ENCODE data around the gene ENTPD7. TPM values are rescaled to one million over a fixed set of nuclear protein-coding genes. Genes with fewer than 3 reads are reported as not detected.
A peak's percentile ranks its signal among the peaks of the same experiment; 100 is the strongest.

ENTPD7 gene
- total RNA-seq, 2 experiments from 2014 or later = 1.2 to 1.4 TPM

- Mint-ChIP-seq H3K27ac (no peak overlapping the region), H3K4me1 (ENCODE audit: low read depth) (no peaks in the 10 kb centered on the region), H3K4me3 (no peak overlapping the region), H3K9me3 (no peaks in the 10 kb centered on the region), H3K36me3 (ENCODE audit: low read depth) (peaks cover 16% of the 10 kb centered on the region), H3K27me3 (ENCODE audit: low read depth) (no peaks in the 10 kb centered on the region)
- CTCF ChIA-PET = no interaction called here
- intact Hi-C loops (cut with micrococcal nuclease) = no loop called here
- DNase-seq = no peak
Measured at GRCh38 chr10:99700649-99701048, 41.3 kb downstream of the ENTPD7 start.

DNA sequence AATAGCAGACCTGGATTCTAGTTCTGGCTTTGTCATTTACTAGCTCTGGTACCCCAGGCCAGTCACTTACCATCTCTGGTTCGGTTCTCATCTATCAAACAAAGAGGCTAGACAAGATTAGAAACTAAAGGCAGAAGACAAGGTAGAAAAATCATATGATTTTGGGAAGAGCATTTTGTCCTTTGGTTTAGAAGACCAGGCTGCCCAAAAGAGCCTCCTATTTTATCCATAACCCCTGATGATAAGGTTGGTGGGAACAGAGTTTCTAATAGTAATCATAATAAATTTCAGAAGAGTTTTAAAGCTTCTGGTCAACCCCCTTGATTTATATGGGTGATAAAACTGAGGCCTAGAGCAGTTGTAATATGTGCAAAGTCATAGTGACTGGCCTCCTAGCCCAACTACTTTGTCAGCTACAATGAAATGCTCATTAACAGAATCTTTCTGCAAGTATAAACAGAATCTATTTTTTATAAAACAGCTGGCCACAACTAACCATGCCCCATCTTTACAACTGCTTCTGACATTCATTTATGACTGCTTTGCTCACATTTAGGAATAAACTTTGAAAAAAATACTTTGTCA is 49.2 kb downstream of the ENTPD7 start:
- CTCF ChIA-PET = interaction anchor here (0.5 kb wide), 1 partner anchor 26 kb away, joined by 4 read pairs; no protein-coding TSS in a partner anchor
- Mint-ChIP-seq H3K9me3 (no peaks in the 10 kb centered on the region), H3K27me3 (ENCODE audit: low read depth) (no peaks in the 10 kb centered on the region), H3K4me1 (ENCODE audit: low read depth) (peaks cover 13% of the 10 kb centered on the region), H3K4me3 (no peak overlapping the region), H3K27ac (no peak overlapping the region), H3K36me3 (ENCODE audit: low read depth) (peaks cover 7% of the 10 kb centered on the region)
- intact Hi-C loops (cut with micrococcal nuclease) = no loop called here
- no peak for DNase-seq

DNA sequence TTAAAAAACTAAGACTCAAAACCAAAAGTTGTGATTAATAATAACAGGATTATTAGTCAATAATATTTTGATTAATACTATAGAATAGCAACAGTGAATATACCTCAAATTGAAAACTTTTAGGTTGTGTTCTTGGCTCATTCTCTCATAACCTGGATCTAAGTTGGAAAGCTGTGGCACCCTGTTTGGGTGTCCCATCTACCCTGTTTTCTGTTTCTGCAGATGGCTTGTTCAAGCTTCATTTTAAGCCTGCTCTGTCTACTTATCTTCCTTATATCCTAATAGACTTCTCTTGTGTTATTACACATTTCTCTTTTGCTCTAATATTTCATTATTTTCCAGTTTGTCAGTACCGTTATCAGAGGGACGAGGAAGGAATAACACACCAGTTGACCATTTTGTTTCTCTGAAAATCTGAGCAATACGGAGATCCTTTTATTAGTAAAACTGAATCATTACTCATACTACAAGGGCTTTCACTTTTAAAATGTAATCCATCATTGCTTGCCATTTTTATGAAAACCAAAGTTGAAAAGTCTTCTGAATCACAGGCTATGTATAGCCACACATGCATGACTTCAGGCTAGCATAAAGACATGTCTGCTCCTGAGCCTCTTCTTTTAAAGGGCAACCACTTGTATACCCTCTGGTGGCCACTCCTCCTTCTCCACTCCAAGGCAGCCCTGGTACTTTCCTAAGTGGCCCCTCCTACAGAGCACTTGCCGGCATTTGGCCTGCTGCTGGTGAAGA is 50.3 kb downstream of the ENTPD7 start:
- Mint-ChIP-seq H3K9me3 (no peaks in the 10 kb centered on the region), H3K27ac (peak overlapping the region; percentile 80), H3K27me3 (ENCODE audit: low read depth) (no peaks in the 10 kb centered on the region), H3K4me3 (no peak overlapping the region), H3K36me3 (ENCODE audit: low read depth) (peaks cover 7% of the 10 kb centered on the region), H3K4me1 (ENCODE audit: low read depth) (peaks cover 13% of the 10 kb centered on the region)
- CTCF ChIA-PET = interaction anchor here (0.7 to 3.4 kb wide), 6 partner anchors 12 to 273 kb away, joined by 3 to 19 read pairs (median 5); partner anchors contain the start of genes COX15 and CUTC
- intact Hi-C loops (cut with micrococcal nuclease) = loop anchor here (2.0 kb wide), 1 partner anchor 279 kb away; the partner anchor contains the start of gene GOT1
- DNase-seq = peak; percentile 11

DNA sequence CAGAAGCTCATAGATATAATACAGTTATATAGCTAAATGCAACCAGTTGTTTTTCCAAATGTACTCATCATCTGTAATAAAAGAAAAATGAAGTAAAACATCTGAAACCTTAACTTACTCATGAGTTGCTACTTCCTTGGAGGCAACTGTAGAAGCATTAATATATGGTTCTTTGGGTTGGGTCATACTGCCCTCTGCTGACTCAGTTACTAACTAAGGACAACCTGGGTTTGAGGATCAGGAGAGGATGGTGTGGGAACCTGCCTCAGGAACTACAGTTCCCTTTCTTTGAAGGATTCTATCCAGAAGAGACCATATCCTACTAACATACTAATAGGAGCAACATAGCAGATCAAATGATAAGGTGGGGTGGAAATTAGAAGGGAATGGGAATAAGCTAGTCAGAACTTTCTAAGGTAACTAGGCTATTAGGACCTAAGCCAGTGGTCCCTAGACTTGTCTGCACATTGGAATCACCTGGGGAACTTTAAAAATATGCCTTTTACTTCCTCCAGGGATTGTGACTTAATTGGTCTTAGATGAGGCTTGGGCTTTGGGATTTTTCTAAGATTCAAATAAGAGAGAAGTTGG is 51.9 kb downstream of the ENTPD7 start:
- peaks cover 8% of the 10 kb centered on the region for H3K36me3 Mint-ChIP-seq (ENCODE audit: low read depth)
- no peaks in the 10 kb centered on the region for H3K27me3 Mint-ChIP-seq (ENCODE audit: low read depth)
- intact Hi-C loops (cut with micrococcal nuclease) = loop anchor here (1.0 to 2.0 kb wide), 6 partner anchors 81 to 319 kb away; partner anchors contain the start of gene GOT1
- H3K4me3 Mint-ChIP-seq = no peak overlapping the region
- no peaks in the 10 kb centered on the region for H3K9me3 Mint-ChIP-seq
- peak; percentile 66 for DNase-seq
- peaks cover 13% of the 10 kb centered on the region for H3K4me1 Mint-ChIP-seq (ENCODE audit: low read depth)
- no peak overlapping the region for H3K27ac Mint-ChIP-seq
- CTCF ChIA-PET = interaction anchor here (0.6 to 3.4 kb wide), 12 partner anchors 8 to 521 kb away, joined by 3 to 19 read pairs (median 3); partner anchors contain the start of genes COX15 and CUTC

GRCh38 chr10:99714446-99714845 is 55.1 kb downstream of the ENTPD7 start:
- Mint-ChIP-seq H3K27ac (no peak overlapping the region), H3K27me3 (ENCODE audit: low read depth) (no peaks in the 10 kb centered on the region), H3K9me3 (no peaks in the 10 kb centered on the region), H3K4me3 (no peak overlapping the region), H3K36me3 (ENCODE audit: low read depth) (peaks cover 14% of the 10 kb centered on the region), H3K4me1 (ENCODE audit: low read depth) (peaks cover 13% of the 10 kb centered on the region)
- CTCF ChIA-PET = interaction anchor here (0.6 to 1.3 kb wide), 5 partner anchors 56 to 1429 kb away, joined by 3 to 7 read pairs (median 4); no protein-coding TSS in a partner anchor
- intact Hi-C loops (cut with micrococcal nuclease) = no loop called here
- DNase-seq = no peak

DNA sequence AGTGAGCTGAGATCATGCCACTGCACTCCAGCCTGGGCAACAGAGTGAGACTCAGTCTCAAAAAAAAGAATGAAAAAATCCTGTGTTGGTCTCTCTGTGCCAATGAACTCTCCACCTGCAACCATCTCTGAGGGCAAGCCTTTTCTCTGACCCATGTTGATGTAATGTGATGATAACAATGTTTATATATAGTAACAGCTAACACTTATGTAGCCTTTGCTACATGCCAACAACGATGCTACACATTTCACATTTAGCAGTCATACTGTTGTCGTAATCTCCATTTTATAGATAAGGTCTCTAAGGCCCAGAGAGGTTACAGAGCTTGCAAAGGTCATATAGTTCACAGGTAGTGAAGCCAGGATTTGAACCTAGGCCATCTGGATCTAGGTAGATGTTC is 61.1 kb downstream of the ENTPD7 start:
- intact Hi-C loops (cut with micrococcal nuclease) = no loop called here
- Mint-ChIP-seq H3K27ac (no peak overlapping the region), H3K9me3 (no peaks in the 10 kb centered on the region), H3K4me3 (no peak overlapping the region), H3K27me3 (ENCODE audit: low read depth) (no peaks in the 10 kb centered on the region), H3K4me1 (ENCODE audit: low read depth) (no peaks in the 10 kb centered on the region), H3K36me3 (ENCODE audit: low read depth) (peaks cover 35% of the 10 kb centered on the region)
- CTCF ChIA-PET = interaction anchor here (3.5 kb wide), 1 partner anchor 9 kb away, joined by 16 read pairs; no protein-coding TSS in a partner anchor
- no peak for DNase-seq

DNA sequence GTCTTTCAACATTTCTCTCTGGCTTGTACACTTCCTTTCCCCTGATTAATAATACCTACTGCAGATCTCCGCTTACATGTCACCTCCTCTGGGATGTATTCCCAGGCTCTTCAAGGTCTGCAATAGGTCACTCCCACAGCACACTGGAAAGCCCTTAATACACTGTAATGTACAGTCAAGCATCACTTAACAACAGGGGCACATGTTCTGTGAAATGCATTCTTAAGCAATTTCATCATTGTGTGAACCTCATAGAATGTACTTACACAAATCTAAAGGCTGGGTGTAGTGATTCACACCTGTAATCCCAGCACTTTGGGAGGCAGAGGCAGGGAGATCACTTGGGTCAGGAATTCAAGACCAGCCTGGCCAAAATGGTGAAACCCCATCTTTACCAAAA is 70.7 kb downstream of the ENTPD7 start:
- intact Hi-C loops (cut with micrococcal nuclease) = loop anchor here (5.0 kb wide), 4 partner anchors 277 to 1283 kb away; partner anchors contain the start of genes DNMBP, ERLIN1 and HPS1
- H3K27ac Mint-ChIP-seq = no peak overlapping the region
- H3K36me3 Mint-ChIP-seq (ENCODE audit: low read depth) = peaks cover 34% of the 10 kb centered on the region

GRCh38 chr10:99731306-99732032 is 72.2 kb downstream of the ENTPD7 start:
- H3K36me3 Mint-ChIP-seq (ENCODE audit: low read depth) = peaks cover 30% of the 10 kb centered on the region
- H3K27me3 Mint-ChIP-seq (ENCODE audit: low read depth) = no peaks in the 10 kb centered on the region
- H3K4me1 Mint-ChIP-seq (ENCODE audit: low read depth) = peaks cover 31% of the 10 kb centered on the region
- DNase-seq = no peak
- intact Hi-C loops (cut with micrococcal nuclease) = loop anchor here (1.0 to 5.0 kb wide), 9 partner anchors 72 to 1596 kb away; partner anchors contain the start of genes DNMBP, ENTPD7, ERLIN1 and GOT1
- peak overlapping the region; percentile 99 for H3K4me3 Mint-ChIP-seq
- H3K9me3 Mint-ChIP-seq = no peaks in the 10 kb centered on the region
- H3K27ac Mint-ChIP-seq = peak overlapping the region; percentile 96
- CTCF ChIA-PET = interaction anchor here (0.6 to 2.3 kb wide), 7 partner anchors 8 to 296 kb away, joined by 3 to 14 read pairs (median 4); no protein-coding TSS in a partner anchor

More for the DNA sequence above, 70.7 kb downstream of the ENTPD7 start:
- Mint-ChIP-seq H3K4me1 (ENCODE audit: low read depth) (peaks cover 27% of the 10 kb centered on the region), H3K4me3 (no peak overlapping the region), H3K27me3 (ENCODE audit: low read depth) (no peaks in the 10 kb centered on the region), H3K9me3 (no peaks in the 10 kb centered on the region)
- no peak for DNase-seq
- CTCF ChIA-PET = no interaction called here

DNA sequence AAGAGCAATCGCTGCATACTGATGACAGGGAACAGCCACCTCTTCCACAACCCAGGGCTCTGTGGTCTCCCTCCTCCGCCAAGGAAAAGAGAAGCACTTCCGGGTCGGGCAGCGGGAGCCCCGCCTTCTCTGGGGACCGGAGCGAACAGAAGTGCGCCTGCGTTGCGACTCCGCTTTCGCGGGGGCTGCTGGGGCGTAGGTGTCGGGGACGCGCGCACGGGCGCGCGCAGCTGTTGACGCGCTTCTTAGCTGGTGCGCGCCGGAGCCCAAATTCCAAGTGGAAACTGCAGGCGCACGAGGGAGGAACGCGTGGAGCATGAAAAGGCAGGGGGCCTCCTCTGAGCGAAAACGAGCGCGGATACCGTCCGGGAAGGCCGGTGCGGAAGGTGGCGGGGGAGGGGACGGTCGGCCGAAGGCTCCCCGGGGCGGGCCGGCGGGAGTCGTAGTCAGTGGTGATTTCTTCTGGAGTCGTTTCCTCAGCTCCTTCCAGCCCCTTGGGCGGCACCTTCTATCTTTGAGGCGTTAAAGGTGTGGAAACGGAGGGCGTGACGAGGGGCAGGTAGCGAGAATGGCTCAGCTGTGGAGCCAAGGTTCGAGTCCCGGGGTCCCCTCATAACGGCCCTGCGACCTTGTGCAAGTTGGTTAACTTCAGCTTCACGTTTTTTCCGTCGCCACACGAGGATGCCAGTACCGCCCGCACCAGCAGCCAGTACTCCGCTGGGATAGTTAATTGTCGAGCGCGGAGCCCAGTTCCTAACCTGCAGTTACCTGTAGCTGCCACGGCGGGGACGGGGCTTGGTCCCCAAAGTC is 72.9 kb downstream of the ENTPD7 start, which contains the start of the genes COX15 and CUTC:
Gene COX15 (minus strand): TSS at position 95 of the 810 bp plus-strand sequence. CDS start 78 bp downstream, at position 17.
Gene CUTC (plus strand): TSS at position 202 of the 810 bp plus-strand sequence. CDS start 115 bp downstream, at position 317.
- peaks cover 31% of the 10 kb centered on the region for H3K36me3 Mint-ChIP-seq (ENCODE audit: low read depth)
- peak; percentile 96 for DNase-seq
- no peaks in the 10 kb centered on the region for H3K27me3 Mint-ChIP-seq (ENCODE audit: low read depth)
- CTCF ChIA-PET = interaction anchor here (0.8 to 2.3 kb wide), 8 partner anchors 8 to 313 kb away, joined by 3 to 14 read pairs (median 4); partner anchors contain the start of gene SLC25A28
- H3K27ac Mint-ChIP-seq = peak within 1 kb of the TSS; percentile 96
- H3K9me3 Mint-ChIP-seq = no peaks in the 10 kb centered on the region
- H3K4me3 Mint-ChIP-seq = peak within 1 kb of the TSS; percentile 99
- H3K4me1 Mint-ChIP-seq (ENCODE audit: low read depth) = peaks cover 32% of the 10 kb centered on the region
- intact Hi-C loops (cut with micrococcal nuclease) = loop anchor here (1.0 to 5.0 kb wide), 9 partner anchors 73 to 1597 kb away; partner anchors contain the start of genes DNMBP, ENTPD7, ERLIN1 and GOT1

DNA sequence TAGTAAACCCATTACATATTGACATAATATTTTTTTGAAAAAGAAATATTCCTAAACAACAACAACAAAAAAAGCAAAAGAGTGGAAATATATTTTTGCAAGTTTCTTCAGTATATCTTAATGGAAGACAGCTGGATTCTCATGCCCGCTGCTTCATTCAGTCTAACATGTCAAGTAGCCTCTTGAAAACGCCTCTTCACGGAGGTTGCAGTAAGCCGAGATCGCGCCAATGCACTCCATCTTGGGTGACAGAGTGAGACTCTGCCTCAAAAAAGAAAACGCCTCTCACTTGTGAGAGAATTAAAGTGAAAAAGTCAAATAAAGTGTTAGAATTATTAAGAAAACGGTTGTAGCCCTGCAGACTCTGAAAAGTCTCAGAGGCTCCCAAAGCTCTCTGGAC is 74.1 kb downstream of the ENTPD7 start:
- Mint-ChIP-seq H3K4me1 (ENCODE audit: low read depth) (peaks cover 36% of the 10 kb centered on the region), H3K36me3 (ENCODE audit: low read depth) (peaks cover 31% of the 10 kb centered on the region), H3K27me3 (ENCODE audit: low read depth) (no peaks in the 10 kb centered on the region), H3K9me3 (no peaks in the 10 kb centered on the region), H3K4me3 (peak overlapping the region; percentile 57), H3K27ac (no peak overlapping the region)
- CTCF ChIA-PET = interaction anchor here (0.6 to 1.7 kb wide), 5 partner anchors 8 to 312 kb away, joined by 3 to 14 read pairs (median 3); no protein-coding TSS in a partner anchor
- no peak for DNase-seq
- intact Hi-C loops (cut with micrococcal nuclease) = loop anchor here (5.0 kb wide), 4 partner anchors 274 to 1286 kb away; partner anchors contain the start of genes DNMBP, ERLIN1 and HPS1
